DMS 273 treated with DMSO at 0.1 percent for 48 hours (cell line): ENCODE measurements around the gene SPNS3.

Source experiments
- DNase-seq: peaks from one replicate; lab custom pipeline; 2025; lab: John Stamatoyannopoulos, UW

The SPNS3 gene

GRCh38 chr17:4465786-4466185, 32.0 kb downstream of the SPNS3 start:
- DNase-seq, result no peak

GRCh38 chr17:4467287-4467686, 33.5 kb downstream of the SPNS3 start:
- no peak for DNase-seq

- DNase-seq, result no peak
Observed at GRCh38 chr17:4469552-4469951, 35.8 kb downstream of the SPNS3 start.

- no peak for DNase-seq
Observed at GRCh38 chr17:4472286-4472685, 38.5 kb downstream of the SPNS3 start.

- DNase-seq, result no peak
Observed at GRCh38 chr17:4474093-4474492, 40.4 kb downstream of the SPNS3 start.

GRCh38 chr17:4475001-4475400, 41.3 kb downstream of the SPNS3 start:
- no peak for DNase-seq

GRCh38 chr17:4475463-4475862, 41.7 kb downstream of the SPNS3 start:
- no peak for DNase-seq

- no peak for DNase-seq
Observed at GRCh38 chr17:4476017-4476416, 42.3 kb downstream of the SPNS3 start.

- no peak for DNase-seq
Observed at GRCh38 chr17:4476511-4477070, 42.9 kb downstream of the SPNS3 start.

GRCh38 chr17:4477255-4477791, 43.6 kb downstream of the SPNS3 start:
- no peak for DNase-seq

GRCh38 chr17:4478318-4478830, 44.6 kb downstream of the SPNS3 start:
- DNase-seq, result no peak

- DNase-seq, result no peak
Observed at GRCh38 chr17:4479340-4479981, 45.7 kb downstream of the SPNS3 start.

GRCh38 chr17:4479982-4480751, 46.4 kb downstream of the SPNS3 start:
- DNase-seq, result no peak

- DNase-seq, result no peak
Observed at GRCh38 chr17:4480929-4481898, 47.5 kb downstream of the SPNS3 start.

- no peak for DNase-seq
Observed at GRCh38 chr17:4482338-4483011, 48.7 kb downstream of the SPNS3 start.

- DNase-seq, result no peak
Observed at GRCh38 chr17:4483012-4483840, 49.5 kb downstream of the SPNS3 start.

- DNase-seq, result no peak
Observed at GRCh38 chr17:4485676-4486646, 52.2 kb downstream of the SPNS3 start.

- no peak for DNase-seq
Observed at GRCh38 chr17:4487296-4487695, 53.6 kb downstream of the SPNS3 start.
